ENCODE results near the gene SSTR5.

The SSTR5 gene

GRCh38 chr16:1123525-1124230 is 51.1 kb downstream of the SSTR5 start:
- DNase-seq (ENCODE audit: low spot score) = no peak

DNA sequence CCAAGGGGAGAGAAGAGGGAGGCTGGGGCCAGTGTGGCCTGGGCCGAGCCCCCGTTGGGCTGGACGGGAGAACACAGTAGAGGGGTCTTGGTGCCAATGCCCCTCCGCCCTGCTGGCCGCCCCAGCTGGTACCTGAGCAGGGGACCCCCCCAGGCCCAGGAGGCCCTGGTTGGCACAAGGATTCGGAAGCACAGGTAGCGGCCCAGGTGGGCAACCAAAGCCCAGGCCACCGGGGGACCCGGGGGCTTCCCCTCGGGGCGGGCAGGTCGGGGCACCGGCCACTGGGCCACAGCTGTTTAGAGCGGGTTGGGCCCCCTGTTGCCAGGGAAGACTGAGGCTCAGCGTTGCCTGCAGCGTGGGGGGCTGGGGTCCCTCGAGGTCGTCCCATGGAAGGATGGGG is 51.7 kb downstream of the SSTR5 start:
- DNase-seq (ENCODE audit: low spot score) = no peak

GRCh38 chr16:1124795-1125194 is 52.2 kb downstream of the SSTR5 start:
- no peak for DNase-seq (ENCODE audit: low spot score)

DNA sequence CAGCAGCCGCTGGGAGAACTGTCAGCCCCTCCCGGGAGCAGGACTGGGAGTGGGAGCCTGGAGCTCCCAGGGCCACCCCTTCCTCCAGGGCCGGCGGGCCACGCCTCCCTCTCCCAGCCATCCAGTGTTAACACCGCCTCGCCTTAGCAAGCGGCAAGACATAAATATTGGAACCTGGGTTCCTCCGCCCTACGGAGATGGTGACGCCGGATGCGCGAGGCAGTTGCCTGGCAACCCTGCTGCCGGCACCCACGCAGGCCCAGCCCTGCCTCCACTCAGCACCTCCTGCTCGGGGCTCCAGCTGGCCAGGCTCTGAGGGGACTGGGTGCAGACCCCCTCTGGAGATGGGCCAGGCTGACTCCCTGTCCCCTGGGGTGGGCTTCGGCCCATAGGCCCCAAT is 52.9 kb downstream of the SSTR5 start:
- peak; percentile 51 for DNase-seq (ENCODE audit: low spot score)

GRCh38 chr16:1126044-1126443 is 53.5 kb downstream of the SSTR5 start:
- DNase-seq (ENCODE audit: low spot score) = no peak

DNA sequence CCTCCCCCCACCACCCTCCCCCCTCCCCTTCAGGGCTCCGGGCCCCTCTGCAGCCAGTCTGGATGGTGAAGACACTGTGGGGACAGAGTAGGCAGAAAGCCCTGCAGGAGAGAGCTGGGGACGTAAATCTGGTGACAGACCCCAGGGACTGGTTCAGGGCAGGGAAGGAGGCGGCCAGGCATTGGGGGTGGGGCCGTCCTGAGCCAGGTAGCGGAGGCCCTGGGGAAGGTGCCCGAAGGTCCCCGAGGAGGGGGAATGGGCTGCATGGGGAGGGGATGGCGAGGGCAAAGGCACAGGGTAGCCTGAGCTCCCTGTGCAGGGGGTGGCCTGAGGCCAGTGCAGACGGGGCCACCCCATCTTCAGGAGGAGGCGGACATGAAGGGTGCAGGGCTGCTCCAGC is 54.0 kb downstream of the SSTR5 start:
- no peak for DNase-seq (ENCODE audit: low spot score)

- no peak for DNase-seq (ENCODE audit: low spot score)
Measured at GRCh38 chr16:1127101-1127500, 54.6 kb downstream of the SSTR5 start.

DNA sequence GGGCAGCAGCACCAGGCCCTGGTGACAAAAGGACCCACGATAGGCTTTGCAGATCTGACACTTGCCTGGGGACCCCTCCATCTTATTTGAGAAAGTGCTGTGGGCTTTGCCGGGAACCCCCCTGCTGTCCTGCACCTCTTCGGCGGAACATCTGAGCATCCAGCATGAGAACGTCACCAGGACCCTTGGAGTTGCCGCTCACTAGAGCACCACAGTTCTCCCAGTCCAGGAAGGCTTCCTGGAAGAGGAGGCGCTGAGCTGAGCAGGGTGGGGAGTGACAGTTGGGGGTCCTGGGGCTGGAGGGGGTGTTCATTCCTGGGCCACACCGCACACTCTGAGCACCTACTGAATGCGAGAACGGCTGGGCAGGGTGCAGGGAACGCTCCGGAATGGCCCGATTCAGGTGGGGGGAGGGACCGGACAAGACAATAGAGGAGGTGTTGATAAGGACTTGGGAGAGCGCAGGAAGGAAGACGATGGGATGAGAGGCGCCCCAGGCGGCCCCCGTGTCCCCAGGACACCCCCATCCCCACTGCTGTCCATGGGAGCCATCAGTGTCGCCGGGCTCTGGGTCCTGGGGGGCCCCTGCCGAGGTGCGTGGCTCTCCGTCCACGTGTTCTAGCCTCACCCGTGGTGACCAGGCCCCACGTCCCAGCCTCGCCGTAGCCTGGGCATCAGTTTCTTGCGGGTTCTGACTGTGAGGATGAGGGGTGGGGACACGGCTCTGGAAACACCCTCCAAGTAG is 55.6 kb downstream of the SSTR5 start:
- no peak for DNase-seq (ENCODE audit: low spot score)

DNA sequence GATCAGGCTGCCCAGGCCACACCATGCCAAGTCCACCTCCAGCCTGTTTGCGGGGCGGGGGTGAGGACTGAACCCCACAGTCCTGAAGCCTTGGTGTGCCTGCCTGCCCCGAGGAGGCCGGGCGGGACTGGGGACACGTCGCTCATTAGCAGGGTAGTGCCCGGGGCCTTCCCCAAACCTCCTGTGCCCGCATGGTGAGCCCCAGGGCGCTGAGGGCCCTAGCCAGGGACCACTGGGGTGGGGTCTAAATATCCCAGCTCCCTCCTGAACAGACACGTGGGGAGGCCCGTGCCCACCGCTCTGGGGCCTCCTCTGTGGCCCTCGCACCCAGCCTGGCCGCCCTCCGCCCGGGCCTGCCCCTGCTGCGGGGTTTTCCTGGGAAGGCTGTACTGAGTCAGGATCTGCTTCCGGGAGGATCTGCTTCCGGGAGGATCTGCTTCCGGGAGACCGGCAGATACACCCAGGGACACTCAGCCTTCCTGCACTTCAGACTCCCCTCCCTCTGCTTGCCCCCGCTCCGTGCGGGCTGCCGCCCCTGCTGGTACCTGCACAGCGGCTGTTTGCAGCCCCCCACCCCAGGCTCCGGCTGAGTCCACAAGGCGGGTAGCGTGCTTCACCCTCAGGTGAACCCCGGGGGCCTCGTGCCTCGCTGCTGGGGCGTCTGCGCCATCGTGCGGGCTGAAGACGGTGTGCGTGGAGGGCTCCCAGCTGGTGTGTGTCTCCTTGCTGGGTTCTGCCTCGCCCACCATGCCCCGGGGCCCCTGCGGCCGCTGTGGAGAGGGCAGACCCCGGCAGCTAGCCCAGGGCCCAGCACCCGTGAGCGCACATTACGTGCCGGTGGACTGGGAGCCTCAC is 56.8 kb downstream of the SSTR5 start:
- DNase-seq (ENCODE audit: low spot score) = no peak

GRCh38 chr16:1130382-1130781 is 57.8 kb downstream of the SSTR5 start:
- no peak for DNase-seq (ENCODE audit: low spot score)

Measured in SW480 (cell line).